Ishikawa (cell line): Measurements from ENCODE around the gene SLC25A2.

Experiments
- CEBPB ChIP-seq: IDR thresholded peaks from 2 replicates; pipeline ENCODE4 v1.6.1; 2012
- CREB1 ChIP-seq: IDR thresholded peaks from 2 replicates; pipeline ENCODE4 v1.6.1; 2012; ENCODE audit warnings: low read depth
- EGR1 ChIP-seq: IDR thresholded peaks from 2 replicates; pipeline ENCODE4 v1.6.1; 2012
- EP300 ChIP-seq: IDR thresholded peaks from 2 replicates; pipeline ENCODE4 v1.6.1; 2012; ENCODE audit warnings: borderline replicate concordance
- FOXM1 ChIP-seq: IDR thresholded peaks from 2 replicates; pipeline ENCODE4 v1.6.1; 2012; ENCODE audit warnings: low read depth, borderline replicate concordance
- NFIC ChIP-seq: IDR thresholded peaks from 2 replicates; pipeline ENCODE4 v1.6.1; 2012
- RAD21 ChIP-seq: IDR thresholded peaks from 2 replicates; pipeline ENCODE4 v1.6.1; 2012; ENCODE audit warnings: low read depth
- TAF1 ChIP-seq: IDR thresholded peaks from 2 replicates; pipeline ENCODE4 v1.6.1; 2012; ENCODE audit warnings: low read depth, mild to moderate bottlenecking
- TCF12 ChIP-seq: IDR thresholded peaks from 2 replicates; pipeline ENCODE4 v1.6.1; 2012; ENCODE audit warnings: low read depth
- TEAD4 ChIP-seq: IDR thresholded peaks from 2 replicates; pipeline ENCODE4 v1.6.1; 2012
- YY1 ChIP-seq: IDR thresholded peaks from 2 replicates; pipeline ENCODE4 v1.6.1; 2012; ENCODE audit warnings: low read depth
- ZBTB7A ChIP-seq: IDR thresholded peaks from 2 replicates; pipeline ENCODE4 v1.6.1; 2012; ENCODE audit warnings: low read depth
- TF ChIP-seq, protein P1 (sequence below): IDR thresholded peaks from 2 replicates; pipeline ENCODE4 v1.6.1; 2012; ENCODE audit warnings: low read depth, mild to moderate bottlenecking
- TF ChIP-seq, protein P2 (sequence below): IDR thresholded peaks from 2 replicates; pipeline ENCODE4 v1.6.1; 2012
- TF ChIP-seq, protein P3 (sequence below): IDR thresholded peaks from 2 replicates; pipeline ENCODE4 v1.6.1; 2012

Gene SLC25A2

DNA sequence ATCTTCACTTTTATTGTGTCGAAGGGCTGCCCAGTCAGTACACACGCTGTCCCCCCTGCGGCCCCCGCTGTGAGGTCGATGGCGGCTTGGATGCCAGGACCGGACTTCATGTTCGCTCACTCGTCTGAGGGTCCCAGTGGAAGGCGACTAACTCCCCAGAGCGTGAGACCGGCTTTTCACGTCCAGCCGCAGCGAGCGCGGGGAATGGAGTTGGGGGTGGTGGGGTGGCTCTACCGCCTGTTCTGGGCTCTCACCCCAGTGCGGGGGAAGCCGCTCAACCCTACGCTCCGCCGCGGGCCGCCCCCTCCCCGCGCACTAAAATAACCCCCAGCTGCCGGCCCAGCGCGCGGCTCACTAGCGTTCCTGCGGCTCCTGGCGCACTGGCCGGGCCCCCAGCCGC is at the start of gene SLC25A2:
TSS of gene SLC25A2 (minus strand) at position 294 of the 400 bp plus-strand sequence. CDS start at position 110, 184 bp downstream.
- TF ChIP-seq RAD21 (no peak), FOXM1 (no peak), EGR1 (no peak), EP300 (no peak), CEBPB (no peak), ZBTB7A (no peak), TEAD4 (no peak), CREB1 (no peak), TAF1 (no peak), YY1 (no peak), NFIC (no peak), TCF12 (no peak)
- TF ChIP-seq, protein P1, sequence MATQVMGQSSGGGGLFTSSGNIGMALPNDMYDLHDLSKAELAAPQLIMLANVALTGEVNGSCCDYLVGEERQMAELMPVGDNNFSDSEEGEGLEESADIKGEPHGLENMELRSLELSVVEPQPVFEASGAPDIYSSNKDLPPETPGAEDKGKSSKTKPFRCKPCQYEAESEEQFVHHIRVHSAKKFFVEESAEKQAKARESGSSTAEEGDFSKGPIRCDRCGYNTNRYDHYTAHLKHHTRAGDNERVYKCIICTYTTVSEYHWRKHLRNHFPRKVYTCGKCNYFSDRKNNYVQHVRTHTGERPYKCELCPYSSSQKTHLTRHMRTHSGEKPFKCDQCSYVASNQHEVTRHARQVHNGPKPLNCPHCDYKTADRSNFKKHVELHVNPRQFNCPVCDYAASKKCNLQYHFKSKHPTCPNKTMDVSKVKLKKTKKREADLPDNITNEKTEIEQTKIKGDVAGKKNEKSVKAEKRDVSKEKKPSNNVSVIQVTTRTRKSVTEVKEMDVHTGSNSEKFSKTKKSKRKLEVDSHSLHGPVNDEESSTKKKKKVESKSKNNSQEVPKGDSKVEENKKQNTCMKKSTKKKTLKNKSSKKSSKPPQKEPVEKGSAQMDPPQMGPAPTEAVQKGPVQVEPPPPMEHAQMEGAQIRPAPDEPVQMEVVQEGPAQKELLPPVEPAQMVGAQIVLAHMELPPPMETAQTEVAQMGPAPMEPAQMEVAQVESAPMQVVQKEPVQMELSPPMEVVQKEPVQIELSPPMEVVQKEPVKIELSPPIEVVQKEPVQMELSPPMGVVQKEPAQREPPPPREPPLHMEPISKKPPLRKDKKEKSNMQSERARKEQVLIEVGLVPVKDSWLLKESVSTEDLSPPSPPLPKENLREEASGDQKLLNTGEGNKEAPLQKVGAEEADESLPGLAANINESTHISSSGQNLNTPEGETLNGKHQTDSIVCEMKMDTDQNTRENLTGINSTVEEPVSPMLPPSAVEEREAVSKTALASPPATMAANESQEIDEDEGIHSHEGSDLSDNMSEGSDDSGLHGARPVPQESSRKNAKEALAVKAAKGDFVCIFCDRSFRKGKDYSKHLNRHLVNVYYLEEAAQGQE, result no peak
- TF ChIP-seq, protein P2, sequence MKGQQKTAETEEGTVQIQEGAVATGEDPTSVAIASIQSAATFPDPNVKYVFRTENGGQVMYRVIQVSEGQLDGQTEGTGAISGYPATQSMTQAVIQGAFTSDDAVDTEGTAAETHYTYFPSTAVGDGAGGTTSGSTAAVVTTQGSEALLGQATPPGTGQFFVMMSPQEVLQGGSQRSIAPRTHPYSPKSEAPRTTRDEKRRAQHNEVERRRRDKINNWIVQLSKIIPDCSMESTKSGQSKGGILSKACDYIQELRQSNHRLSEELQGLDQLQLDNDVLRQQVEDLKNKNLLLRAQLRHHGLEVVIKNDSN, result no peak
- TF ChIP-seq, protein P3, sequence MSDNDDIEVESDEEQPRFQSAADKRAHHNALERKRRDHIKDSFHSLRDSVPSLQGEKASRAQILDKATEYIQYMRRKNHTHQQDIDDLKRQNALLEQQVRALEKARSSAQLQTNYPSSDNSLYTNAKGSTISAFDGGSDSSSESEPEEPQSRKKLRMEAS, result no peak

DNA sequence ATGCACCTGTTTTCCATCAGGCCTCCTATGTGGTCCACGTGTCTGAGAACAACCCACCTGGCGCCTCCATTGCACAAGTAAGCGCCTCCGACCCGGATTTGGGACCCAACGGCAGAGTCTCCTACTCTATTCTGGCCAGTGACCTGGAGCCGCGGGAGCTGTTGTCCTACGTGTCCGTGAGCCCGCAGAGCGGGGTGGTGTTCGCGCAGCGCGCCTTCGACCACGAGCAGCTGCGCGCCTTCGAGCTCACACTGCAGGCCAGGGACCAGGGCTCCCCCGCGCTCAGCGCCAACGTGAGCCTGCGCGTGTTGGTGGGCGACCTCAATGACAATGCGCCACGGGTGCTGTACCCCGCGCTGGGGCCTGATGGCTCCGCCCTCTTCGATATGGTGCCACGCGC is 47.7 kb upstream of the SLC25A2 start:
- TF ChIP-seq CEBPB (no peak), TAF1 (no peak), TEAD4 (no peak), FOXM1 (no peak), ZBTB7A (no peak), EP300 (no peak), TCF12 (no peak), NFIC (no peak), EGR1 (no peak), YY1 (no peak)
- TF ChIP-seq, protein P3, result no peak

DNA sequence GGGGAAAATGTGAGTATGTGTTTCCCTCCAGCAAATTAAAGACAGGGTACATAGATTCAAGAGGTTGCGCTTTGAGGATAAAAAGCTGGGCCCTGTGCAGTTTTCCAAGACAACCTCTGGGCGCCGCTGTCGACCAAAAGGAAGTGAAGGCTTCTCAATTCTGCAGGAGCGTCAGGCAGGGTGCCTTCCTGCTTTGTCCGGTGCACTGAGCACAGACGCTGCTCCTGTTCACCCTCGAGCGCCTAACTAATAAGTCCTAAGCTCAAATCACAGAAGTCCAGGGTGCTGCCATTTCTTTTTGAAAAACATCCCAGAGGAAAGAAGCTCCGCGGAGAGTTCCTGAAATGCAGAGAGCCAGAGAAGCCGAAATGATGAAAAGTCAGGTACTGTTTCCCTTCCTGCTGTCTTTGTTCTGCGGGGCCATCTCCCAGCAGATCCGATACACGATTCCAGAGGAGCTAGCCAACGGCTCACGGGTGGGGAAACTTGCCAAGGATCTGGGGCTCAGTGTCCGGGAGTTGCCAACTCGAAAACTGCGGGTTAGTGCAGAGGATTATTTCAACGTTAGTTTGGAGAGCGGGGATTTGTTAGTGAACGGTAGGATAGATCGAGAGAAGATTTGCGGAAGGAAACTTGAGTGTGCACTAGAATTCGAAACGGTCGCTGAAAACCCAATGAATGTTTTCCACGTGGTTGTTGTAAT is 46.2 kb upstream of the SLC25A2 start, which contains the start of gene PCDHGB1:
TSS of gene PCDHGB1 (plus strand) at position 183 of the 703 bp plus-strand sequence. CDS start at position 345, 162 bp downstream.
- TF ChIP-seq RAD21, result peak; percentile 49
- TF ChIP-seq FOXM1, result no peak

DNA sequence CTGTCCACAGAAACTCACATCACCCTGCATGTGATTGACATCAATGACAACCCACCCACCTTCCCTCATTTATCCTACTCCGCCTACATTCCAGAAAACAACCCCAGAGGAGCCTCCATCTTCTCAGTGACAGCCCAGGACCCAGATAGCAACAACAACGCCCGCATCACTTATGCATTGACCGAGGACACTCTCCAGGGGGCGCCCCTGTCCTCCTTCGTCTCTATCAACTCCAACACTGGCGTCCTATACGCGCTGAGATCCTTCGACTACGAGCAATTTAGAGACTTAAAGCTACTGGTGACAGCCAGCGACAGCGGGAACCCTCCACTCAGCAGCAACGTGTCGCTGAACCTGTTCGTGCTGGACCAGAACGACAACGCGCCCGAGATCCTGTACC is 41.5 kb upstream of the SLC25A2 start:
- TF ChIP-seq CEBPB, result no peak
- TF ChIP-seq RAD21, result no peak
- TF ChIP-seq EGR1, result no peak
- TF ChIP-seq TEAD4, result no peak
- no peak for TF ChIP-seq ZBTB7A
- no peak for TF ChIP-seq NFIC
- TF ChIP-seq, protein P3, result no peak
- no peak for TF ChIP-seq CREB1
- TF ChIP-seq EP300, result no peak
- TF ChIP-seq TAF1, result no peak
- TF ChIP-seq YY1, result no peak
- no peak for TF ChIP-seq TCF12
- TF ChIP-seq, protein P1, result no peak
- TF ChIP-seq FOXM1, result no peak
- TF ChIP-seq, protein P2, result no peak

DNA sequence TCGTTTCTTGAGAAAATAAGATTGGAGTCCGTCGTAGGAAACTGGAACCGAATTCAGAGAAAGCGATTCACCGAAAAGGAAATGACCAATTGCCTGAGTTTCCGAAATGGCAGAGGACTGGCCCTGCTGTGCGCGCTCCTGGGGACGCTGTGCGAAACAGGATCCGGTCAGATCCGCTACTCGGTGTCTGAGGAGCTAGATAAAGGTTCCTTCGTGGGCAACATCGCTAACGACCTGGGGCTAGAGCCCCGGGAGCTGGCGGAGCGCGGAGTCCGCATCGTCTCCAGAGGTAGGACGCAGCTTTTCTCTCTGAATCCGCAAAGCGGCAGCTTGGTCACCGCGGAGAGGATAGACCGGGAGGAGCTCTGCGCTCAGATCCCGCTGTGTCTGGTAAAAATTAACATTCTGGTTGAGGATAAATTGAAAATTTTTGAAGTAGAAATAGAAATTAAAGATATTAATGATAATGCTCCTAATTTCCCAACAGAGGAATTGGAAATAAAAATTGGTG is 40.2 kb upstream of the SLC25A2 start:
- no peak for TF ChIP-seq NFIC
- no peak for TF ChIP-seq TAF1
- TF ChIP-seq, protein P2, result no peak
- no peak for TF ChIP-seq FOXM1
- TF ChIP-seq RAD21, result no peak
- TF ChIP-seq YY1, result no peak
- TF ChIP-seq CREB1, result no peak
- TF ChIP-seq, protein P3, result no peak
- no peak for TF ChIP-seq EGR1
- TF ChIP-seq CEBPB, result no peak
- TF ChIP-seq, protein P1, result no peak
- TF ChIP-seq TCF12, result no peak
- TF ChIP-seq ZBTB7A, result no peak
- no peak for TF ChIP-seq TEAD4
- TF ChIP-seq EP300, result no peak
